ENCODE measurements around the gene SECISBP2.

SECISBP2 gene

DNA sequence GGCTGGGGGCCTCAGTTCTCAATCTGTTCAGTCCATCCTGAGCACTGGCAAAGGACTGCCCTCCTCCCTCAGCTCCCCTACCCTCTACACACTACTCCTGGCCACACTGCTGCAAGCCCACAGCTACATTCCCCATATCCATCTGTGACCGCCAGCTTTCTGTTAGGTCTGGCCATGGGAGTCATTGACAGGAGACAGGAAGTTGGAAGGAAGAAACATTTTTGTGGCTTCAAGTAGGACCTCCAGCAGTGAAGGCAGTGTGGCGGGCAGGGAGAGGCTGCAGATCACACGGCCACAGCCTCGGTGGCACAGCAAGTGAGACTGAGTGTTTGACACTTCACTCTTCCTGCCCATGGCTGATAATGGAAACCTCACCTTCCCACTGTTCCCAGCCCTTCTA is 55.9 kb downstream of the SECISBP2 start:
- peaks cover 0 to 3% of the 10 kb centered on the region in 2 donors for H3K4me1 ChIP-seq (ENCODE audit: control insufficient read depth in 2 of 2, insufficient read depth in 1 of 2, low read depth in 1 of 2, low read length in 2 of 2)
- no peak overlapping the region for H2AFZ ChIP-seq (ENCODE audit: low read length)
- H3K4ac ChIP-seq (ENCODE audit: low read length) = no peak overlapping the region
- no peak overlapping the region for H2BK15ac ChIP-seq (ENCODE audit: low read length)
- no peak overlapping the region for H4K91ac ChIP-seq (ENCODE audit: low read depth, low read length, poor library complexity)
- H3K9me3 ChIP-seq (replicated peaks in 1 of 2; ENCODE audit: control insufficient read depth in 2 of 2, insufficient read depth in 1 of 2, low read depth in 1 of 2, low read length in 2 of 2) = peaks cover 0 to 7% of the 10 kb centered on the region in 2 donors
- H3K79me1 ChIP-seq (ENCODE audit: low read depth, low read length) = peaks cover 1% of the 10 kb centered on the region
- H2AK5ac ChIP-seq (ENCODE audit: low read depth, low read length) = no peak overlapping the region
- H3K18ac ChIP-seq (ENCODE audit: low read length) = no peak overlapping the region
- H3K4me2 ChIP-seq (ENCODE audit: insufficient read depth, low read length, poor library complexity, severe bottlenecking) = no peak overlapping the region
- H3K27ac ChIP-seq (replicated peaks; ENCODE audit: low read length) = no peak overlapping the region
- no peak overlapping the region for H2BK5ac ChIP-seq (ENCODE audit: low read length)
- peak overlapping the region; percentile 36 for H3K23ac ChIP-seq (ENCODE audit: low read depth, low read length, poor library complexity)
- H3K4me3 ChIP-seq (ENCODE audit: low read length in 2 of 2) = no peak overlapping the region
- no peak for DNase-seq (ENCODE audit: low spot score)
- H3K14ac ChIP-seq (ENCODE audit: low read length) = no peak overlapping the region
- no peak overlapping the region for H2BK120ac ChIP-seq (ENCODE audit: low read depth, low read length)
- no peak overlapping the region for H4K8ac ChIP-seq (ENCODE audit: low read depth, low read length)
- no CpG with 5 or more reads among the region's 4 CpGs for WGBS, 2 donors (ENCODE audit: extremely low coverage in 2 of 2, insufficient read length in 2 of 2, insufficient replicate concordance in 1 of 2)
- H2BK12ac ChIP-seq (ENCODE audit: low read length) = no peak overlapping the region
- H3K36me3 ChIP-seq (replicated peaks in 1 of 2; ENCODE audit: control insufficient read depth in 2 of 2, insufficient read depth in 2 of 2, low read length in 2 of 2) = peaks cover 0 to 11% of the 10 kb centered on the region in 2 donors
- no peak overlapping the region for H3K9ac ChIP-seq (ENCODE audit: low read depth, low read length, poor library complexity)
- H3K27me3 ChIP-seq (ENCODE audit: control insufficient read depth in 3 of 3, insufficient read depth in 3 of 3, low read depth in 1 of 3, low read length in 3 of 3) = no peaks in the 10 kb centered on the region

DNA sequence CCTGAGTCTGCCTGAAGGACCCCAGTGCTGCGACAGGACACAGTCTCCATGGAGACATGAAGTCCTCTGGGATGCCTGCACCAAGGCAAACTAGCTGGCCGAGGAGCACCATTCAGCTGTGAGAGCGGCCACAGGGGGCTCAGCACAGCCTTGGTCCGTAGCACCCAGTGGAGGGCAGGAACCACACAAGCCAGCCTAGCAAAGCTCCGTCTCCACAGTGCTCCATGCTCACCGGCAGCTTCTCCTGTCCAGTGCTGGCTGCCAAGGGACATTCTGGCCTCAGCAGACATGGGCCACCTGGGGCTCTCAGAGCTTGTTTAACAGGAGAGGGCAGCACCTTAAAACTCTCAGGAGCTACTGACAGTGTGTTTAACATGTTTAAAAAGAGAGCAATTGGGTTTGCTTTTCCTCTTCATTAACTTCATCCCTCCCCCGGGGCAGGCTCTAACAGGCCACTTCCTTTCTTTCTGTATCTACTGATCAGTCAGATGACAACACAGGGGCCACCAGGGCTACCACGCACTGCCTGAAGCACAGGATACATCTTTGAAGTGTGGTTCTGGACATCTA is 57.0 kb downstream of the SECISBP2 start:
- Histone ChIP-seq H2AK5ac (ENCODE audit: low read depth, low read length) (no peak overlapping the region), H3K4me1 (ENCODE audit: control insufficient read depth in 2 of 2, insufficient read depth in 1 of 2, low read depth in 1 of 2, low read length in 2 of 2) (peaks cover 0 to 3% of the 10 kb centered on the region in 2 donors), H3K14ac (ENCODE audit: low read length) (no peak overlapping the region), H2BK120ac (ENCODE audit: low read depth, low read length) (no peak overlapping the region), H3K9me3 (replicated peaks in 1 of 2; ENCODE audit: control insufficient read depth in 2 of 2, insufficient read depth in 1 of 2, low read depth in 1 of 2, low read length in 2 of 2) (peaks cover 0 to 4% of the 10 kb centered on the region in 2 donors), H3K27ac (replicated peaks; ENCODE audit: low read length) (no peak overlapping the region), H3K9ac (ENCODE audit: low read depth, low read length, poor library complexity) (no peak overlapping the region), H3K18ac (ENCODE audit: low read length) (peak overlapping the region; percentile 80), H4K8ac (ENCODE audit: low read depth, low read length) (no peak overlapping the region), H3K79me1 (ENCODE audit: low read depth, low read length) (peaks cover 1% of the 10 kb centered on the region), H2AFZ (ENCODE audit: low read length) (no peak overlapping the region), H3K4me2 (ENCODE audit: insufficient read depth, low read length, poor library complexity, severe bottlenecking) (no peak overlapping the region), H3K27me3 (ENCODE audit: control insufficient read depth in 3 of 3, insufficient read depth in 3 of 3, low read depth in 1 of 3, low read length in 3 of 3) (no peaks in the 10 kb centered on the region), H4K91ac (ENCODE audit: low read depth, low read length, poor library complexity) (peak overlapping the region; percentile 81), H3K23ac (ENCODE audit: low read depth, low read length, poor library complexity) (no peak overlapping the region), H2BK5ac (ENCODE audit: low read length) (no peak overlapping the region), H2BK15ac (ENCODE audit: low read length) (no peak overlapping the region), H3K4me3 (ENCODE audit: low read length in 2 of 2) (no peak overlapping the region), H3K36me3 (replicated peaks in 1 of 2; ENCODE audit: control insufficient read depth in 2 of 2, insufficient read depth in 2 of 2, low read length in 2 of 2) (peaks cover 0 to 9% of the 10 kb centered on the region in 2 donors), H2BK12ac (ENCODE audit: low read length) (no peak overlapping the region), H3K4ac (ENCODE audit: low read length) (no peak overlapping the region)
- DNase-seq (ENCODE audit: low spot score) = no peak
- no CpG with 5 or more reads among the region's 8 CpGs for WGBS, 2 donors (ENCODE audit: extremely low coverage in 2 of 2, insufficient read length in 2 of 2, insufficient replicate concordance in 1 of 2)

- no peak overlapping the region for H2BK120ac ChIP-seq (ENCODE audit: low read depth, low read length)
- no peak overlapping the region for H3K4me3 ChIP-seq (ENCODE audit: low read length in 2 of 2)
- no peak overlapping the region for H2BK5ac ChIP-seq (ENCODE audit: low read length)
- no peak overlapping the region for H3K18ac ChIP-seq (ENCODE audit: low read length)
- no peak overlapping the region for H3K9ac ChIP-seq (ENCODE audit: low read depth, low read length, poor library complexity)
- WGBS, 2 donors (ENCODE audit: extremely low coverage in 2 of 2, insufficient read length in 2 of 2, insufficient replicate concordance in 1 of 2) = no CpG with 5 or more reads among the region's 4 CpGs
- peaks cover 0 to 3% of the 10 kb centered on the region in 2 donors for H3K4me1 ChIP-seq (ENCODE audit: control insufficient read depth in 2 of 2, insufficient read depth in 1 of 2, low read depth in 1 of 2, low read length in 2 of 2)
- DNase-seq (ENCODE audit: low spot score) = no peak
- H3K79me1 ChIP-seq (ENCODE audit: low read depth, low read length) = no peaks in the 10 kb centered on the region
- no peak overlapping the region for H3K14ac ChIP-seq (ENCODE audit: low read length)
- peaks cover 0 to 2% of the 10 kb centered on the region in 2 donors for H3K9me3 ChIP-seq (replicated peaks in 1 of 2; ENCODE audit: control insufficient read depth in 2 of 2, insufficient read depth in 1 of 2, low read depth in 1 of 2, low read length in 2 of 2)
- no peak overlapping the region for H4K8ac ChIP-seq (ENCODE audit: low read depth, low read length)
- H2BK12ac ChIP-seq (ENCODE audit: low read length) = no peak overlapping the region
- H2AFZ ChIP-seq (ENCODE audit: low read length) = no peak overlapping the region
- H3K4ac ChIP-seq (ENCODE audit: low read length) = no peak overlapping the region
- no peak overlapping the region for H3K23ac ChIP-seq (ENCODE audit: low read depth, low read length, poor library complexity)
- H4K91ac ChIP-seq (ENCODE audit: low read depth, low read length, poor library complexity) = no peak overlapping the region
- H2BK15ac ChIP-seq (ENCODE audit: low read length) = no peak overlapping the region
- no peak overlapping the region for H3K27ac ChIP-seq (replicated peaks; ENCODE audit: low read length)
- H3K36me3 ChIP-seq (replicated peaks in 1 of 2; ENCODE audit: control insufficient read depth in 2 of 2, insufficient read depth in 2 of 2, low read length in 2 of 2) = peaks cover 0 to 9% of the 10 kb centered on the region in 2 donors
- no peak overlapping the region for H3K4me2 ChIP-seq (ENCODE audit: insufficient read depth, low read length, poor library complexity, severe bottlenecking)
- no peak overlapping the region for H2AK5ac ChIP-seq (ENCODE audit: low read depth, low read length)
- no peaks in the 10 kb centered on the region for H3K27me3 ChIP-seq (ENCODE audit: control insufficient read depth in 3 of 3, insufficient read depth in 3 of 3, low read depth in 1 of 3, low read length in 3 of 3)
Measured at GRCh38 chr9:89376286-89376685, 58.0 kb downstream of the SECISBP2 start.

- DNase-seq (ENCODE audit: low spot score) = no peak
- no peaks in the 10 kb centered on the region for H3K27me3 ChIP-seq (ENCODE audit: control insufficient read depth in 3 of 3, insufficient read depth in 3 of 3, low read depth in 1 of 3, low read length in 3 of 3)
- H3K36me3 ChIP-seq (replicated peaks in 1 of 2; ENCODE audit: control insufficient read depth in 2 of 2, insufficient read depth in 2 of 2, low read length in 2 of 2) = peaks cover 0 to 9% of the 10 kb centered on the region in 2 donors
- no peak overlapping the region for H2BK5ac ChIP-seq (ENCODE audit: low read length)
- no peak overlapping the region for H3K4ac ChIP-seq (ENCODE audit: low read length)
- no peak overlapping the region for H2BK120ac ChIP-seq (ENCODE audit: low read depth, low read length)
- H3K27ac ChIP-seq (replicated peaks; ENCODE audit: low read length) = no peak overlapping the region
- H4K8ac ChIP-seq (ENCODE audit: low read depth, low read length) = no peak overlapping the region
- no peak overlapping the region for H2AFZ ChIP-seq (ENCODE audit: low read length)
- no peak overlapping the region for H2BK15ac ChIP-seq (ENCODE audit: low read length)
- no peak overlapping the region for H3K9ac ChIP-seq (ENCODE audit: low read depth, low read length, poor library complexity)
- H3K4me2 ChIP-seq (ENCODE audit: insufficient read depth, low read length, poor library complexity, severe bottlenecking) = no peak overlapping the region
- peaks cover 0 to 3% of the 10 kb centered on the region in 2 donors for H3K4me1 ChIP-seq (ENCODE audit: control insufficient read depth in 2 of 2, insufficient read depth in 1 of 2, low read depth in 1 of 2, low read length in 2 of 2)
- no peak overlapping the region for H3K18ac ChIP-seq (ENCODE audit: low read length)
- WGBS, 2 donors (ENCODE audit: extremely low coverage in 2 of 2, insufficient read length in 2 of 2, insufficient replicate concordance in 1 of 2) = no CpG with 5 or more reads among the region's 17 CpGs
- no peak overlapping the region for H3K14ac ChIP-seq (ENCODE audit: low read length)
- H3K4me3 ChIP-seq (ENCODE audit: low read length in 2 of 2) = no peak overlapping the region
- no peaks in the 10 kb centered on the region for H3K79me1 ChIP-seq (ENCODE audit: low read depth, low read length)
- no peak overlapping the region for H2BK12ac ChIP-seq (ENCODE audit: low read length)
- no peak overlapping the region for H3K23ac ChIP-seq (ENCODE audit: low read depth, low read length, poor library complexity)
- no peak overlapping the region for H4K91ac ChIP-seq (ENCODE audit: low read depth, low read length, poor library complexity)
- H3K9me3 ChIP-seq (replicated peaks in 1 of 2; ENCODE audit: control insufficient read depth in 2 of 2, insufficient read depth in 1 of 2, low read depth in 1 of 2, low read length in 2 of 2) = peaks cover 0 to 2% of the 10 kb centered on the region in 2 donors
- H2AK5ac ChIP-seq (ENCODE audit: low read depth, low read length) = no peak overlapping the region
Measured at GRCh38 chr9:89376741-89377351, 58.5 kb downstream of the SECISBP2 start.
